NK-92 (cell line): ENCODE results near the gene COL9A2.
"Not testable (repeated sequence)": the region's sequence is repeated elsewhere in the genome, so short reads cannot be mapped to it uniquely, and the experiment has no call there.

Source experiments
- DNase-seq: peaks from one replicate; lab custom pipeline; 2025; ENCODE audit not compliant: unreplicated experiment; lab: John Stamatoyannopoulos, UW

Gene COL9A2

DNA sequence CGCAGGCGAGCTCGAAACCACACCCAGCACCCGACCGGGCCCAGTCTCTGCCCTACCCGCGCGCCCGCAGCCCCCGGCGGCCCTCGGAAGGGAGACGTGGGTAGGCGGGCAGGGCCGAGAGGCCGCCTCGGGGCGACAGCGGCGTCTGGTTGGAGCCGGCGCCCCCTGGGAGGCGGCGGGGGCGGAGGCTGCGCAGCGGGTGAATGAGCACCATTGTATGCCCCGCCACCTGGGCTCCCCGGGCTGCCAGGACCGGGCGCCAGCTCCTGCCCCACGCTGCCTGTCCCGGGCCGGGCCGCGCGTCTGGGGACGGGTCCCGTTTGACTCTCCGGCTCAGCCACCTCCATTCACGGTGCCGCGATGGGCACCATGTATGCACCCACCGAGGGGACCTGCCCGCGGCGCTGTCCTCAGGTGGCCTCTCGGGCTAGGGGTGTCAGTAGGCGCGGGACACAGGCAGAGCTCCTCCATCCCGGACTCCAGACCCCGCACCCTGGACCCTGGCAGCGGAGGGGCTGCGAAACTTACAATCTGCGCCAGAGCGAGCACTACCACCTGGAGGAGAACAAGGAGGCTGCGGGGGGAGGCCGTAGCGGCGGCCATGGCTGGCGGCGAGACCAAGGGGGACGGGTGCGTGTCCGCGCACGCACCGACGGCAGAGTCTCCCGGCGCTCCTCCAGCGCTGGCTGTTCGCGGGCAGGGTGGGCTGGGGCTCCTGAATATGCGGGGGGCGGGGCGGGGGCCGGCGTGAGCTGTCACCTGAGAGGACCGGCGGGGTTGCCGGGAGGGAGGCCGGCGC, at the start of gene COL9A2:
COL9A2 (minus strand) TSS at position 692 of the 799 bp plus-strand sequence; CDS start at position 603, 89 bp downstream.
- DNase-seq: no peak

DNA sequence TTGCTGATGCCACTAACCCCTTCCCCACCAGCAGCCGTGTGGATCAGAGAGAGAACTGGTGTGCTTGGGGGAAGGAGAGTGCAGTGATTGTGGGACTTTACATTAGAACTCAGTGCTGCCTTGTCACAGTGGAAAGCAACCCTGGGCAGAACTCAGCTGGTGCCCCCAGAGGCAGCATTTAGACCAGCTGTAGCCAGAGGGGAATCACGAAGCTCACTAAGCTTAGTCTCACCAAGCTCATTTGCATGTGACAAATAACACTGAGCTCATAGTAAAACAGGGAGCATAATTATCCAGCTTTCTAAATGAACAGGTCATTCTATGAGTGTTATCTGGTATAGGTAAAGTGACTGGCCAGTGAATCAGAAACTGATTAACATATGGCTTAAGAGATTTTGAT, 46.6 kb upstream of the COL9A2 start:
- no peak for DNase-seq

- DNase-seq: no peak
Measured at GRCh38 chr1:40362699-40363098, 45.6 kb upstream of the COL9A2 start.

DNA sequence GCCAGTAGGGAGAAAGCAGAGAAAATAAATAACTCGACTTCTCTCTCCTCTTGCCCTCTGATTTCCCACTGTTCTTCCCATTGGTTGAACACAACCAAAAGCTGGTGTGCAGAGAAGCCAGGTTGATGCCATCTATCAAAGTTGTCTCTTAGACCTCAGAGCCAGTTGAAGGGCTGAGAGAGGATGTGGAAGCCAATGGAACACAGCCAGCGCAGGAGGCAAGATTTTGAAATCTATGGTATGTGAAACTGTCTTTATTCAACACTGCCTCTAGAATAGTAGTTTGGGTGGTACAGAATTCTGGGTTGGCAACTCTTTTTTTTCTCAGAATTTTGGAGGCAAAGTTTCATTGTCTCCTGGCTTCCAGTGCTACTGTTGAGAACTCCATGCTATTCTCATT, 45.1 kb upstream of the COL9A2 start:
- DNase-seq: no peak

DNA sequence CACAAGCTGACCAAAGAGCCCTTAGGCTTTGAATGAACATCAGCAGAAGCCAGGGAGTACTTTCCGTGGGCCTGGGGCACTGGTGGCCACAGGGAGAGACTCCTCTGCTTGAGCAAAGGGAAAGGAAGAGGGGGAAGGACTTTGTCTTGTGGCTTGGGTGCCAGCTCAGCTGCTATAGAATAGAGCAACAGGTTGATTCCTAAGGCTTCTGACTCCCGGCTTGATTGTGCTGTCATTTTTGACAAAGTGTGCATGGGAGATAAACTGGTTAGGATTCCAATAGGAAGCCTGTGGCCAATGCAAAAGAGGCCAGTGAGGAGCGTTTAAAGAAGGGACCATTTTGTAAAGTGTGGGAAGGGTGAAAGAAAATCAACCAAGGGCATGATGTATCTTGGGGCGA, 44.6 kb upstream of the COL9A2 start:
- DNase-seq: no peak

GRCh38 chr1:40361201-40361600, 44.1 kb upstream of the COL9A2 start:
- no peak for DNase-seq

- no peak for DNase-seq
Measured at GRCh38 chr1:40360631-40361030, 43.5 kb upstream of the COL9A2 start.

DNA sequence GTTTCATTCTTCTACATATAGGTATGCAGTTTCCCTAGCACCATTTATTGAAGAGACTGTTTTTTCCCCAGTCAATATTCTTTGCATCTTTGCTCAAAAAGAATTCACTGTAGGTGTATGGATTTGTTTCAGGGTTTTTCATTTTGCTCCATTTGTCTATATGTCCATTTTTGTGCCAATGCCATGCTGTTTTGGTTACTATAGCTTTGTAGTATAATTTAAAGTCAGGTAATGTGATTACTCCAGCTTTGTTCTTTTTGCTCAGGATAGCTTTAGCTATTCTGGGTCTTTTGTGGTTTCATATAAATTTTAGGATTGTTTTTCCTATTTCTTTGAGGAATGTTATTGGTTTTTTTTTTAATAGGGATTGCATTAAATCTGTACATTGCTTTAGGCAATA, 40.5 kb upstream of the COL9A2 start:
- DNase-seq: no peak

DNA sequence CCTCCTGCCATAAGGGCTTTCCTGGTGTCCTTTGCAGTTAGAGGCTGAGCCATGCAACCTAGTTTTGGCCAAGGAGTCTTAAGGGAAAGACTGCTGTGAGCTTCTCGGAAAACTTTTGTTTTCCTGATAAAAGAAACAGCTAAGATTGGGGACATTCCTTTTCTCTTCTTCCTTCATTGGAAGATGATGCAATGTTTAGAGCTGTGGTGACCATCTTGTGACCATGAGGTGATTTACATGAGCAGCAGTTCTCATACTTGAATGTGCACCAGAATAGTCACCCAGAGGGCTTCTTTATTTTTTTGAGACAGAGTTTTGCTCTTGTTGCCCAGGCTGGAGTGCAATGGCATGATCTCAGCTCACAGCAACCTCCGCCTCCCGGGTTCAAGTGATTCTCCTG, 36.0 kb upstream of the COL9A2 start:
- no peak for DNase-seq

GRCh38 chr1:40352126-40352525, 35.0 kb upstream of the COL9A2 start:
- no peak for DNase-seq

DNA sequence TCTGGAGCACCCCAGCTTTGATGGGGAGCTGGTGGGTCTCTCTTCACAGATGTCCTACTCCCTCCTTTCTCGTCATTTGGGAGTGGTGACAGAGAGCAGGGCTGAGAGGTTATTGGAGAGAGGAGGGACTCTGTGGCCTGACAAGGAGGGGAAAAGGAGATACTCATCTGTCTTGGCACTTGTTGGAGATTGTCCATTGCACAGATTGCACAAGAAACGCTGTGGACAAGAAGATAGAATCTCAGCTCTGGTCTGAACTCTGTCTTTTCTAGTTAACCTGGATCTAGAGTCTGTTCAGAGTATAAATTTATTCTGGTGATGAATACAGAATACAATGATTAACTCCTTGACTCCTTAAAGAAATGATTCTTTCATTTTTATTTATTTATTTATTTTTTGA, 34.0 kb upstream of the COL9A2 start:
- no peak for DNase-seq

- DNase-seq: no peak
Measured at GRCh38 chr1:40350391-40350790, 33.3 kb upstream of the COL9A2 start.

DNA sequence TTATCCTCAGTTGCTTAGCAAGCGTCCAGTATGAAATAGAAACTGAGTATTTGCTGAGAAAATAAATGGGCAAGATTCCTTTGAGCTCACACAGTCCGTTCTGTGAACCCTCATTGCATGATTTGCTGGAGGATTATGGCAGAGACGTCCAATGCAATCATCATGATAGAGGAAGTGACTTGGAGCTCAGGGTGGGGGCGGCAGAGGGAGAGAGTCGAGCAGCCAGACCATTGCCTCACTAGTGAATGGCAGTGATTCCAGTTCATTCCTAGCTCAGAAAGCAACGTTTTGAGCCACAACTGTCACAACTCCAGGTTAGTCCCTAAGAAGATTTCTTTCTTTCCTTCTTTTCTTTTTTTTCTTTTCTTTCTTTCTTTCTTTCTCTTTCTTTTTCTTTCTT, 27.5 kb upstream of the COL9A2 start:
- no peak for DNase-seq

DNA sequence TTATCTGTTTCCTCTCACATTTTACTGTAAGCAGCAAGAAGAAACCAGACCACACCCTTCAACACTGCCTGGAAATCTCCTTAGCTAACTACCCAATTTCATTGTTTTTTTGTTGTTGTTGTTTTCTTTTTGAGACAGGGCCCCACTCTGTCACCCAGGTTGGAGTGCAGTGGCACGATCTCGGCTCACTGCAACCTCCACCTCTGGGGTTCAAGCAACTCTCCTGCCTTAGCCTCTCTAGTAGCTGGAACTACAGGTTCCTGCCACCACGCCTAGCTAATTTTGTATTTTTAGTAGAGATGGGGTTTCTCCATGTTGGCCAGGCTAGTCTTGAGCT, 25.3 kb upstream of the COL9A2 start:
- not testable (repeated sequence) for DNase-seq

DNA sequence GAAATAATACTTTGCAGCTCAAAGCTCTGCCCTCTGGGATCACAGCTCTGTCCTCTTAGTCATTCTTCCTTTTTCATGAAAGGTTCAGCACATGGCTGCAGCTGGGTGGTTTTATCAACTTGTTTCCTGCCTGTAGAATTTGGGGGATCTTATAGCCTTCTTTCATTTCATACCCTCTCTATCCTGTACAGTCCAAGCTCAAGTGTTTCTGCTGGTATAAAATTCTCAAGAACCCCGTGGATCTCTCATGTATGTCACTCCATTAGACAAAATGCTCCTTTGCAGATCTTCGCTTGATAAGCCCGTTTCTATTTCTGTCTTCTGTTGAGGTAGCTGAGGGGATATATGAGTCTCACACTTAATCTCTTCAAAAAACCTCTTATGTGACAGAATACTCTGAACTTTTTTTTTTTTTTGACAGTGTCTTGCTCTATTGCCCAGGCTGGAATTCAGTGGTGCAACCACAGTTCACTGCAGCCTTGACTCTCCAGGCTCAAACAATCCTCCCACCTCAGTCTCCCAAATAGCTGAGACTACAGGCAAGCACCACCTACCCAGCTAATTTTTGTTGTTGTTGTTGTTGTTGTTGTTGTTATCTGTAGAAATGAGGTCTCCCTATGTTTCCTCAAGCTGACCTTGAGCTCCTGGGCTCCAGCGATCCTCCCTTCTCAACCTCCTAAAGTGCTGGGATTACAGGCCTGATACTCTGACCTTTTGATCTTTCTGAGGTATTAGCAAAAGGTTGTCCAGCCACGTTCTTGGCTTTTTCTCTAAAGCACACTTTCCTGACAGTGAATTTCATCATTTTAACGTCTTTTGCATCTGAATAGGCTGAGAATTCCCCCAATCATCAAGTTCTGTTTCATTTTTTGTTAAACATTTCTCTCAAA, 24.6 kb upstream of the COL9A2 start:
- DNase-seq: no peak

DNA sequence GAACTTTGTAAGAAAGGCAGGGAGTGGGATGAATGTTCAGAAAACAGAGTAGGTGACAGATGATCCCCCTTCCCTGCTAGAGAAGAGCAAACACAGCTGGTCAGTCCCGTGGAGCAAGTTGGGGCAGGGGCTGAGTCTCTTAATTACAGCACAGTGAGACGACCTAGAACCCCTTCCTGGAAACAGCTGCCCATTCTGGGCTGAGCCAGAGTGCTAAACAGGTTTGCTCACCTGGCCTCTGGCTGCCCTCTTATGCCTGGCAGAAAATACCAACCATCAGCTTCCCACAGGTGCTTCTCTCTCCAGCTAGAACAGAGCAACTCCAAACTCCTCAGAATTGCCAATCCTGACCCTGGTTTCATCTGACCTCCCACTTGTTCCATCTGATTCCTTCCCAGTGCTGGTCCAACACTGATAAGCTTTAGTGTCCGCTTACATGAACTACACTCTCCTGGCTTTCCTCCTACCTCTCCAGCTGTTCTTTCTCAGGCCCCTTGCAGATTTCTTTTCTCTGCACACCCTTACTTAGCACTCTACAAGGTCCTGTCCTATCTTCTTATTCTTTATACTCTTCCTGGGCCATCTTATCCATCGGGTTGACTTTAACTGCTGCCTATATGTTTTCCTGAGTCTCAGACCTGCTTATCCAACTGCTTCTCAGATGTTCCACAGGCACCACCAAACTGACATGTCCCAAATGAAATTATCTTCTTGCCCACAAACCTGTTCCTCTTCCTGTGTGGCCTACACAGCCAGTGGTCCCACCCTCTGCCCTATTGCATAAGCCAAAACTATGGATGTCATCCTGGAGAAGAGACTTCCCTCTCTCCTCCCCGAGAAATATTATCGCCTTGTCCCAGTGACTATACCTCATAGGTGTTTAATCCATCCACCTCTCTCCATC, 22.6 kb upstream of the COL9A2 start:
- no peak for DNase-seq

DNA sequence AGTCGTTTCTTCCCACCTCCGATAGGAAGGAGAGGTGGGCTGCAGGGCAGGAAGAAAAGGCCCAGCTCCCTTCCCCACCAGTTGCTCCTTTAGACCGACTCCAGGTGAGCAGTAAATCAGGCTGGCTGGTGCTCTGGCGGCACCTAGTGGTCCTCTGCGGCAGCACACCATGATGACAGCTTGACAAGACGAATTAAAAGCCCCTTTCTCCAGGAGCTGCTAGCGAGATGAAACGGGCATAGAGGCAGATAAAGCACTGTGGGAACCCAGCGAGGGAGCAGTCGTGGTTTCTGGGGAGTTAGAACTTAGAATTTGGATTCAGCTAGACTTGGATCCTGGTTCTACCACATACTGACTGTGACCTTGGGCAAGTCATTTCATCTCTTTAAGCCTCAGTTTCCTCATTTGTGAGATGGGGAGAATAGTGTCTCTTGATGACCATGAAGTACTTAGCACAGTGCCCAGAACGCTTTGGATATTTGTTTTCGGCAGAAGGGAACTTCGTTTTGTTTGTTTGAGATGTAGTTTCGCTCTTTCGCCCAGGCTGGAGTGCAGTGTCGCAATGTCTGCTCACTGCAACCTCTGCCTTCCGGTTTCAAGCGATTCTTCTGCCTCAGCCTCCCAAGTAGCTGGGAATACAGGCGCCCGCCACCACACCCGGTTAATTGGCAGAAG, 21.8 kb upstream of the COL9A2 start:
- DNase-seq: peak; percentile 55

DNA sequence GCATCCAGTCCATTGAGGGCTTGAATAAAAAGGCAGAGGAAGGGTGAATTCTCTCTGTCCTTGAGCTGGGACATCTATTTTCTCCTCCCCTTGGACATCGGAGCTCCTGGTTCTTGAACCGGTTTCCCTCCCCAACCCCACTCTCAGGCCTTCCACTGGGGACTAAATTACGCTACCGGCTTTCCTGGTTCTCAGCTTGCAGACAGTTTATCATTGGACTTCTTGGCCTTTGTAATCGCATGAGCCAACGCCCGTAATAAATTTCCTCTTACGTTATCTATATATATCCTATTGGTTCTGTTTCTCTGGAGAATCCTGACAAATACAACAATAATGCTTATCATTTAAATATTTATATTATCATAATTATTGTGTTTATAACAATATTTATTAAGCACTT, 20.4 kb upstream of the COL9A2 start:
- no peak for DNase-seq

- DNase-seq: no peak
Measured at GRCh38 chr1:40332695-40333094, 15.6 kb upstream of the COL9A2 start.

- not testable (repeated sequence) for DNase-seq
Measured at GRCh38 chr1:40331403-40331802, 14.3 kb upstream of the COL9A2 start.
